Measurements from ENCODE around the gene BTG4. TPM values are rescaled to one million over a fixed set of nuclear protein-coding genes. Genes with fewer than 3 reads are reported as not detected.

Gene BTG4
- total RNA-seq, 1 donor from 2014 or later: not detected

DNA sequence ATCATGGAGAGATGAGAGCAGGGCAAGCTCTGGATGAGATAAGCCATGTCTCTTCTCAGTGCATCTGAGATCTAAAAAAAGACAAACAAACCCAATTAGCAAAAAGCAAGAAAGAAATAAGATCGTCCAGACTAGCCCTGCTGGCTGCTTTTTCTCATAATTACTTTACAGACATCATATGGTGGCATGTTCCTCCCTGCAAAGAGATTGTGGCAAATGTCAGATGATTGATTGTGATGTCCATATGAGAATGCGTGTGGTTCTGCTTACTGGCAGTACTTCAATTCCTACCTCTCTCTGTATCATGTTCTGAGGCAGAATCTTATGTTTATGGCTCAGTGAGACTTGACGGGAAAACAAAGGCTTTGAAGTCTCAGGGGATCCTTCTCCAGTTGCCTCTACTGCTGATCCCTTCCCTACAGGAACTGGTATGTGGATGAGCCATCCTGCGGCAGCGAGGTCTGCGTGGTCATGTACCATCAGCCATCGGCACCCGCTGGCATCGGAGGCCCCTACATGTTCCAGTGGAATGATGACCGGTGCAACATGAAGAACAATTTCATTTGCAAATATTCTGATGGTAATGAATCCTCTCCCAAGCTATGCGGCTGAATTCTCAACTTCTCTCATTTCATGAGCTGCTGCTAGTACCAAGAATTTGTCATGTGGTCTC is 37.1 kb upstream of the BTG4 start:
- Histone ChIP-seq H3K36me3 (peaks cover 11 to 39% of the 10 kb centered on the region in 2 donors), H3K4me1 (no peaks in the 10 kb centered on the region), H3K9me3 (no peaks in the 10 kb centered on the region), H3K27ac (no peak overlapping the region), H3K27me3 (no peaks in the 10 kb centered on the region), H3K4me3 (no peak overlapping the region)
- intact Hi-C loops (cut with DNase I): no loop called here
- TF ChIP-seq, protein P1, sequence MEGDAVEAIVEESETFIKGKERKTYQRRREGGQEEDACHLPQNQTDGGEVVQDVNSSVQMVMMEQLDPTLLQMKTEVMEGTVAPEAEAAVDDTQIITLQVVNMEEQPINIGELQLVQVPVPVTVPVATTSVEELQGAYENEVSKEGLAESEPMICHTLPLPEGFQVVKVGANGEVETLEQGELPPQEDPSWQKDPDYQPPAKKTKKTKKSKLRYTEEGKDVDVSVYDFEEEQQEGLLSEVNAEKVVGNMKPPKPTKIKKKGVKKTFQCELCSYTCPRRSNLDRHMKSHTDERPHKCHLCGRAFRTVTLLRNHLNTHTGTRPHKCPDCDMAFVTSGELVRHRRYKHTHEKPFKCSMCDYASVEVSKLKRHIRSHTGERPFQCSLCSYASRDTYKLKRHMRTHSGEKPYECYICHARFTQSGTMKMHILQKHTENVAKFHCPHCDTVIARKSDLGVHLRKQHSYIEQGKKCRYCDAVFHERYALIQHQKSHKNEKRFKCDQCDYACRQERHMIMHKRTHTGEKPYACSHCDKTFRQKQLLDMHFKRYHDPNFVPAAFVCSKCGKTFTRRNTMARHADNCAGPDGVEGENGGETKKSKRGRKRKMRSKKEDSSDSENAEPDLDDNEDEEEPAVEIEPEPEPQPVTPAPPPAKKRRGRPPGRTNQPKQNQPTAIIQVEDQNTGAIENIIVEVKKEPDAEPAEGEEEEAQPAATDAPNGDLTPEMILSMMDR (IDR thresholded peaks at IDR 0.05): no peak
- no peak for DNase-seq (ENCODE audit: low spot score in 2 of 2)

DNA sequence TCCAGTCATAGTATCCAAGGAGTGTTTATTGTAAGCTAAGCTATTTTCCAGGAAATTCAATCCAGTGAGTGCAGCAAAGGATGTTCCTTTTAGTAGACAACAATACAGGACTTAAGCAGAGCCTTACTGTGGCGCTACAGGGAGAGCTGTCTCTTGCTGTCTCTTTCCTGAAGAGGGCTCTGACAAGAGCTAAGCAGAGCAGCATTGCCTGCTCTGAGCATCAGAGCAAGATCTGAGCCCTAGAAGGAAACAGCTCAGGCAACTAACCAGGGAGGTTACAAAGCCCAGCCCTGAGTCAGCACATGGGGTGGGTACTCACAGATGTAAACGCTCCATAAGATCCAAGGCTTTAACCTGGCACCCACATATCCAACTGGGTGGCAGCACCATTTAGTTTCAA is 36.3 kb upstream of the BTG4 start:
- Histone ChIP-seq H3K9me3 (no peaks in the 10 kb centered on the region), H3K4me1 (no peaks in the 10 kb centered on the region), H3K27me3 (no peaks in the 10 kb centered on the region), H3K4me3 (no peak overlapping the region), H3K36me3 (peaks cover 11 to 43% of the 10 kb centered on the region in 2 donors), H3K27ac (no peak overlapping the region)
- TF ChIP-seq, protein P1 (IDR thresholded peaks at IDR 0.05): no peak
- no peak for DNase-seq (ENCODE audit: low spot score in 2 of 2)
- intact Hi-C loops (cut with DNase I): no loop called here

DNA sequence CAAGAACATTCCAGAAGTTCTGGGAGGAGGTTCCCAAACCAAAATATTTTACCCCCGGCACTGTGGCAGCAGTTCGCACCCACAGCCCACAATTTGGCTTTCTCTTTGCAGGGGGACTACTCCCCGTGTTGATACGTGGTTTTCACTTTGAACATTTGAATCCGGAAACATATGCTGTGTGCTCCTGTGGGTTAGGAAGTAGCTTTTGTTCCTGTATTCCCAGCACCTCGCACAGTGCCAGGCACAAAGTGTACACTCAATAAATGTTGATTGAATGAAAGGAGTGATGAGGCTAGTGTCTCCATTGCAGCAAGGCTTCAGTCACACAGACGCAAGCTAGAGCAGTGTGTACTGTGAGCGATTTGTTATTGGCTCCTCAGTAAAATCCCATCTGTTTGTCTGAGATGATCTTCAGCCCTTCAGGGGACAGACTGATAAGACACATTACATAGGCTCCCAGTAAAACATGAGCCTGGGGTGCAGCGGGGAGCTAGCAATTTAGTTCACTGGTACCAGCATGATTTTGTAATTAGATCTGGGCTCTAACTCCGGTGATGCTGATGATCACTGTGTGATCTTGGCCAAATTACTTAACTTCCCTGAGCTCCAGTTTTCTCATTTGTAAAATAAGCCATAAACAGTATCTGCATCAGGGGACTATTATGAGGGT is 30.6 kb upstream of the BTG4 start:
- Histone ChIP-seq H3K27ac (peak overlapping the region in 1 of 2 donors; percentile 86), H3K9me3 (no peaks in the 10 kb centered on the region), H3K27me3 (no peaks in the 10 kb centered on the region), H3K4me3 (no peak overlapping the region), H3K4me1 (peaks cover 0 to 14% of the 10 kb centered on the region in 2 donors), H3K36me3 (peaks cover 9 to 31% of the 10 kb centered on the region in 2 donors)
- TF ChIP-seq, protein P1 (IDR thresholded peaks at IDR 0.05): no peak
- intact Hi-C loops (cut with DNase I): no loop called here
- no peak for DNase-seq (ENCODE audit: low spot score in 2 of 2)

DNA sequence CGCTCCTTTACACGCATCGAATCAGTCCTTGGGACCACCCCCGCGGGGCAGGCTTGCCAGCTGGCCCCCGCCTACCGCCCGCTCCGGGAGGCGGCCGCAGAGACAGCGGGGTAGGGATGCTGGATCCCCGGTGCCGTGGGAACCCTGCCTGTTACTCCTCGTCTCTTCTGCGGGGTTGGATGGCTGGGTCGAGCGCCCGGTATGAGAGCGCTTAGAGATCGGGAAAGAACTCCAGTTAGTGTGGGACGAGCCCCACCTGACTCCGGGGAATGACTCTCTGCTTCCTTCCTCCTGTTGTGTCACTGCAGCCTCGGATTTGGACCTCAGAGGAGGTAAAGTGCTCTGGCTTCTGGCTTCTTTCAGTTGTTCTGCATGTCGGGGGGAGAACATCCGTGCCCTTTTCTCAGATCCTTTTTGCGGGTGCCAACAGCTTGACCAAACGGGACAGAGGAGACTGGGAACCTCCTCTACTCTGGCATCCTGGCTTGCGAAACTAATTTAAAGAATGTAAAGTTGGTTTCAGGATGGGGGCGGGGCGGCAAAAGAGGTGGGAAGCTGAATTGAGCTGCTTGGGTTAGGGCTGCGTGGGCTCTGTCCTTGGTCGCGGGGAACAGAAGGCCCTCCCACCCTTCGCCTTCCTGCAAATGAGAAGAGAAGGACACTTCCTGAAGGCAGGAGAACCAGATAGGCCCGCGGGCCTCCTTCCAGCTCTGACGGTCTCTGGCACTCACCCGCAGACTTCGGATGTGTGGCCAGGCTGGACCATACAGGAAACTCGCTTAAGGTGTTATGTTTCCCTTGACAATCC is 29.3 kb upstream of the BTG4 start:
- peak overlapping the region; percentile 71 to 83 for H3K4me3 ChIP-seq
- H3K4me1 ChIP-seq: peaks cover 0 to 14% of the 10 kb centered on the region in 2 donors
- TF ChIP-seq, protein P1 (IDR thresholded peaks at IDR 0.05): no peak
- no peaks in the 10 kb centered on the region for H3K9me3 ChIP-seq
- H3K27ac ChIP-seq: peak overlapping the region; percentile 86 to 93
- DNase-seq (ENCODE audit: low spot score in 2 of 2): peak in 1 of 2 donors; percentile 81
- no peaks in the 10 kb centered on the region for H3K27me3 ChIP-seq
- intact Hi-C loops (cut with DNase I): no loop called here
- H3K36me3 ChIP-seq: peaks cover 0 to 20% of the 10 kb centered on the region in 2 donors

DNA sequence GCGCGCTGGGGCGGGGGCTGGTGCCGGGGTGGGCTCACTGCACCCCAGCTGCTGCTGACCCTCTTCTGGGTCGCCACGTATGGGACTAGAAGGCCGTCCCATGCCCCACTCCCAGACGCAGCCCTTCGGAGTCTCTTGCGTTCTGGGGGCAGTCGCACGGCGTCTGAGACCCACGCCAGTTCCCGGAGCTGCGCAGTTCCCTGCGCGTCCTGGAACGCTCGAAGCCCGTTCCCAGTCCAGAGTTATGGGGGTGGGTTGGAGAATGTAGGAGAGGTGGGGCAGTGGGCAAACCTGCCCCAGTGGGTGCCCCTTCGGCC is 28.7 kb upstream of the BTG4 start:
- intact Hi-C loops (cut with DNase I): no loop called here
- Histone ChIP-seq H3K36me3 (peaks cover 0 to 15% of the 10 kb centered on the region in 2 donors), H3K4me3 (peak overlapping the region; percentile 71 to 83), H3K27ac (peak overlapping the region; percentile 86 to 93), H3K9me3 (no peaks in the 10 kb centered on the region), H3K27me3 (no peaks in the 10 kb centered on the region), H3K4me1 (peaks cover 0 to 14% of the 10 kb centered on the region in 2 donors)
- TF ChIP-seq, protein P1 (IDR thresholded peaks at IDR 0.05): no peak
- no peak for DNase-seq (ENCODE audit: low spot score in 2 of 2)
